Mesenteric fat pad (tissue), 1 donor: ENCODE data around the gene TCF7L1. TPM values are rescaled to one million over a fixed set of nuclear protein-coding genes. Genes with fewer than 3 reads are reported as not detected.
"Not testable (repeated sequence)": the region's sequence is repeated elsewhere in the genome, so short reads cannot be mapped to it uniquely, and the experiment has no call there.

Experiments used
- DNase-seq: peaks from one replicate; pipeline ENCODE4 v3.0.0-alpha.2; 2020; ENCODE audit warnings: low spot score
- total RNA-seq: library from RNA; stranded (reverse); fragmentation: NEBNext Ultra II Directional; extraction: Animal tissue kit (Norgen Biotek cat#: 25700); gene quantifications from one replicate; pipeline ENCODE4 v1.2.1, GENCODE V29; 2021
- donor health status: DM: yes; HTN: yes; CAD: no.

Gene TCF7L1
- total RNA-seq, 1 donor from 2014 or later = 27.8 TPM

DNA sequence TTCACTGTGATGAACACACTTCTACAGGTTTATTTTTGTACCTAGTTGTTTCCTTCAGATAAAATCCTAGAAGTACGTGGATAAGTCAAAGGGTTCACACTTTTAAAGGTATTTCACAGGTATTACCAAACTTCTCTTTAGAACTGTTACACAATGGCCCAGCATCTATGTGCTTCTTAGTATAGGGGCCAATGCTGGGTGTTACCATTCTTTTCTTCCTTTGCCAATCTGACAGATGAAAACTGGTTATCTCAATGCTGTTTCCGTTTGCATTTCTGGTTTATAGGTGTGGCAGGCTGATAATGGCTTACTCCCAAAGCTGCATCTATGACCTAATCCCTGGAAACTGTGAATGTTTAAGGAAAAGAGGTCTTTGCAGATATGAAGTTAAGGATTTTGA is 2.8 kb upstream of the TCF7L1 start:
- DNase-seq = no peak

GRCh38 chr2:85131116-85131515 is 2.1 kb upstream of the TCF7L1 start:
- no peak for DNase-seq

DNA sequence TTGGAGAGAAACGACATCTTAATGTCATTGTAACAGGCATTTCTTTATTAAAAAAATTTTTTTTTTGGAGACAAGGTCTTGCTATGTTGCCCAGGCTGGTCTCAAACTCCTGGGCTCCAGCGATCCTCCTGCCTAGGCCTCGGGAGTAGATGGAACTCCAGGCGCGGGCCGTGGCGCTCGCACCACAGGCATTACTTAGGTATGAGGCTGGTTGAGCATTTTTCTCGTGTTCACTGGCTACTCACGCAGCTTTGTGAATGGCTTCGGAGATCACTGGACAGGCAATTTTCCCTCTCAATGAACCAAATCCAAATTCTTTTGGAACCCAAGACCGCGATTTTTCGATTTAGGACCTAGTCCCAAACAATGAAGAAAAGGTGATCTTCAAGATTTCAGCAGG is 795 bp upstream of the TCF7L1 start:
- DNase-seq = no peak

- DNase-seq = no peak
These were observed 611 bp downstream of the TCF7L1 start for GRCh38 chr2:85133751-85134254.

- DNase-seq = no peak
These were observed 1.2 kb downstream of the TCF7L1 start for GRCh38 chr2:85134255-85134895.

DNA sequence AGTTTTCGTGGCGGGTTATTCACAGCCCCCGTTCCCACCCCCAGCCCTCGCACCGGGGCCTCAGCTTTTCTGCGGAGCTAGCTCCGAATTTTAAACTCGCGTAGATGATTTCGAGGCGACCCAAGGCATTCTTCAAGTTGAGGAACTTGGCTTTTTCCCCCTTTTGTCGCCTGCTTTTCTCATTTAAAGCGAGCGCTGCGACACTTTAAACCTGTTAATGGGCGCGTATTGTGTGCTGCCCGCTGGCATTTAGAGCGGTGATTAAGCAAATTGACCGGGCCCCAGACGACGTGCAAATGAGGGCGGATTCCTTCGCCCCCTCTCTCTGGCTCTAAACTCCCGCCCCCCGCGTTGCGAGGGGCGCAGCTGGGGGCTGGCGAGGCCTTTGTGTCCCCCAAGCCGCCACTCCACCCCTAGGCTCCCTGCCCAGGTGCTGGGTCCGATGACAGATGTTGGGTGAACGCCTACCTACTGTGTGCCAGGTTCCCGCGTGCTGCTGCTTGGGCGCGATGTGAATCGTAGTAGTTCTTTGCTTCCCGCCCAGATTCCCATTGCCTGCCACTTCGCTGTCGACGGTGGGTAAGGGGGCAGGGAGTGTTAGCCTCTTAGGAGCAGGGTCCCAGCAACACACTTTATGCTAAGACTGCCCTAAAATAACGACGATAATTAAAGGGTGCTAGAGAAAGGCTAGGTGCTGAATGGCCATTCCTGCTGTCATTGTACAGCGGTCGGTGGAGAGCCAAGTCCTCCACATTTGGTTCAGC is 1.9 kb downstream of the TCF7L1 start:
- DNase-seq = no peak

DNA sequence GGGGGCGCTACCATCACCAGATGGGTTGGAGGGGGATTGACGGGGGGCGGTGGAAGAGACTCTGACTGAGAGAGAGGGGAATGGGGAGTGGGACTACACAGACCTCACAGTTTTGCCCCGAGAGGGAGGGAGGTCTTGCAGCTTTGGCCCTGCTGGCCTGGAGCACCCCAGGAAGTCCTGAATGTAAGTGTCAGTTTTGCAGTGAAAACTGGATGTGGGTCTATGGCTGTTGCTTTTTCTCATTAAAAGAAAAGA is 2.4 kb downstream of the TCF7L1 start:
- DNase-seq = no peak

GRCh38 chr2:85137156-85137555 is 4.0 kb downstream of the TCF7L1 start:
- no peak for DNase-seq

DNA sequence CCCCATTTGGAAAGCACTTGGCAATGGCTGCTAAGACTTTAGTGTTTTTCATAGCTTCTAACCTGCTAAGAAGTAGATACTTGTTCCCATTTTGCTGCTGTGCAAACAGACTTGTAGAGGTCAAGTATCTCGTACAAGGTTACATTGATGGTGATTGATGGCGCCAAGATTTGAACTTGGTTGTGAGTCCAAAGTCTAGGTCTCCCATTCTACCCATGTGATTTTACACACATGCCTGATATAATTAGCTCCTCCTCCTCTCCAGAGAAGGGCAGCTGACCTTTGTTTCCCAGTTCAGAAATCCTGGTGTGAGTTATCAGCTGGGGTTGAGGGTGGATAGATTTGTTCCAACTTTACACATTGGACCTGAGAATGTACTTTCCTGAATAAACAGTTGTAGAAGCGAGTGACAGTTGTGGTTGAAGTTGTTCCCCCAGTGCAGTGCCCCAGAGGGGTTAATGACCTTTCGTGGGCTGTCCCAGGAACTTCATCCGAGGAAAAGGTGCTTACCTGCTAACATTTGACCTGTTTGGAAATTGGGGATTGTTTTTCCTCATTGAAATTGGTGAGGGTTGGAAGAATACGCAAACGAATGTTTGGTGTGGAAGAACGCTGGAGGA is 10.4 kb downstream of the TCF7L1 start:
- DNase-seq = no peak

DNA sequence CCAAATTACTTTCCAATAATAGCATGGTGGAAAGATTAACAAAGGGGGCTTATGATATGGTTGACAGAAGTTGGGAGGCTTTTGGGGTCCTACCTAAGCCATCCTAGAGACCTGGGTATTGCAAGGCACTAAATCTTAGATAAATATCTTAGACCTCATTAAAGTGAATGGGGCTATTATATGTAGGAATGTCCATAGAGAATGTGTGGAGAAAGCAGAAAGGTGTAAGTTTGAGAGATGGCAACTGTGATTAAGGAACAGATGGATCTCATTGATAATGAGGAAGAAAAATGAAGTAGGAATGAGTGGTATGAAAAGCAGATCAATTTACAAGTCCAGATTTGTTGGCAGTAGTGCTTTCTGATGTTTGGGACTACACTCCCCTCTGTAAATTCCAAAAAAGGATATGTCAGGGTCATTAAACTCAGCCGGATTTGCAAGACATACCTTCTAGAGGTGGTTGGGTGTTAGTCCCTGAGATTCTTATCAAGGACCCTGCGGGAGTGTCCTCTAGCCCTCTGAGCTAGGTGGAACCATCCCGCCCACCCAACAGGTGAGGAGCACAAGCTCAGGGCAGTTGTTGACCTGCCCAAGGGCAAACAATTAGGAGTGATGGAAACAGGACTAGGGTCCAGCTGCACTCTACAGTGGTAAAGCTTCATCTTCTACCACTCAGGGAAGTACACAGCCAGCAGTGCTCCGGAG is 12.1 kb downstream of the TCF7L1 start:
- no peak for DNase-seq

DNA sequence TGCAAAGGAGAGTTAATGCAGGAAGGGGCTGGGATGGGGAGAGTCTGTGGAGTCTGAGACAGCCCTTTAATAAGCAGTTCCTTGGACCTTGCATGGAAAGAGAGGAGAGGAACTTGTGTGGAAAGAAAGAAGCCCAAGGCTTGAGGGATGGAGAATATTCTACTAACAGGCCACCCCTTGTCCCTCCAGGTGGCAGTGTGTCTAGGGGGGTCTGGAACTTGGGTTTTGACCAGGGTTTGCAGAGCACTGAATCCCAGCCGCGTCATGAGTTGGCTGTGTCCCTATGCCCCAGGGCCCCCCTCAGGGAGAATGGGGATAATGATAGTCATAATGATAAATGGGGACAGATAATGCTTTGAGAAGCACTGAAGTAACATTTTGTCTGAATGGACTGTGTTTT is 15.0 kb downstream of the TCF7L1 start:
- no peak for DNase-seq

GRCh38 chr2:85151026-85151425 is 17.8 kb downstream of the TCF7L1 start:
- no peak for DNase-seq

GRCh38 chr2:85152895-85153294 is 19.7 kb downstream of the TCF7L1 start:
- DNase-seq = no peak

DNA sequence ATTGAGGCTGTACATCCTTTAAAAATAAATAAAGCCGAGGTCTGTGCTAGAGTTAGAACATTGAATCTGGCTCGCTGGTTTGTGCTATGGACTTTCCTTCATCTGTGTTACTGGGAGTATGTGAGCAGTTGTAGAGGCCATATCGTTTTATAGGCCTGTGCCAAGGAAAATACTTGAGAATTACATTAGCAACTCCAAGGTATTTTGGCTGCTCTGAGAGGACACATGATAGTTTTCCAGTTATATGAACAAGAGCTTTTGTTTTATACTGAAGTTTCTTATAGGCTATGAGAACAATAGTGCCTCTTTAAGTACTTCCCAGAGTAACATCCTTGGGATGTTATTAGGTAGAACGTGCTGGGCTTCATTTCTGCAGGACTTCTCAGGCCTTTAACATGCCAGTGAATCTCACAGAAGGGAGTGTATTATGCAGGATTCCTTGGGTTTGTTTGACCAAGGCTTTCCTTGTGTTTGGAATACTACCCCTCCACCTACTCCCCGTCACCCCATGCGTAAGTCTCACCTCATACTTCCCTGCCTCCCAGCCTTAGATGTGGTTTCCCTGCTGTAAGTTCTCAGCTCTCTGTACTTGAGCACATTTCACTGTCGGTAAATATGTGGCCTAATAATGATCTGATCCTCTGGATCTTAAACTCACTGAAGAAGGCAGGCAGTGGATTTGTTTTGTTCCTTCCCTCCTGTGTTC is 21.0 kb downstream of the TCF7L1 start:
- DNase-seq = no peak

DNA sequence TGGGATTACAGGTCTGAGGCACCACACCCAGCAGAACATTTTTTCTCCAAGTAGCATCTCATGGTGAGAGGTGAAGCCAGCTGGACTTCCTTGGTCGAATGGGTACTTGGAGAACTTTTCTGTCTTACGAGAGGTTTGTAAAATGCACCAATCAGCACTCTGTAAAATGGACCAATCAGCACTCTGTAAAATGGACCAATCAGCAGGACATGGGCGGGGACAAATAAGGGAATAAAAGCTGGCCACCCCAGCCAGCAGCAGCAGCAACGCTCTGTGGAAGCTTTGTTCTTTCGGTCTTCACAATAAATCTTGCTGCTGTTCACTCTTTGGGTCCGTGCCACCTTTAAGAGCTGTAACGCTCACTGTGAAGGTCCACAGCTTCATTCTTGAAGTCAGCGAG is 21.9 kb downstream of the TCF7L1 start:
- DNase-seq = not testable (repeated sequence)

DNA sequence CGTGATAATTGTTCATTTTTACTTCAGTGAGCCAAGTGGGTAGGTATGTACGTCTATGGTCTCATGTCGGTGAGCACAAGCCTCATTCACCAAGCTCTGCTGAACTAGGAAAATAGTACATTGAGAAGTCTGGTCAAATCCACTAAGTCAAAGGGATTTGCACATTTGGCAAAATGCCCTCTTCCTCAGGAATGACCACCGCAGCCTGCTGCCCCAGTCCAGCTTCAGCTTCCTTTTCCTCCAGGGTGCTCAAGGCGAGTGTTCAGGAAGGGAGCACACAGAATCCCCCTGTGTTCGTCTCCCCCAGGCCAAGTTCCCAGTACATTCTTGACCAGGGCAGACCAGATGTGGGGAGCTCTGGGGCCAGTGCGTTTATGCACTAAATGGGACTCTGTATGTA is 23.0 kb downstream of the TCF7L1 start:
- no peak for DNase-seq

DNA sequence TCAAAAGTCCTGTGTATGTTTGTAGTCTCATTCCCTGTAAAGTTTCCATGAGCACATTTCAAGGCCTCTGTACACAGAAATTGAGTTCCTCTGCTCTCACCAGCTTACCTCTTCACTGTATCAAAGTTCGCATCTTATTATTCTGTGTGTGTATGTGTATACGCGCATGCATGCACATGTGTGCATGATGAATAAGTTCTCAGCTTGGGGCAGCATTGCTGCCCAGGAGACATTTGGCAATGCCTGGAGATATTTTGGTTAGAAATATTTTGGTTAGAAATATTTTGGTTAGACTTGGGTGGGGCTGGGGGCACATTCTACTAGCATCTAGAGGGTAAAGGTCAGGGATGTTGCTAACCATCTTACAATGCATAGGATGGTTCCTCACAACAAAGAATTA is 23.4 kb downstream of the TCF7L1 start:
- DNase-seq = no peak

DNA sequence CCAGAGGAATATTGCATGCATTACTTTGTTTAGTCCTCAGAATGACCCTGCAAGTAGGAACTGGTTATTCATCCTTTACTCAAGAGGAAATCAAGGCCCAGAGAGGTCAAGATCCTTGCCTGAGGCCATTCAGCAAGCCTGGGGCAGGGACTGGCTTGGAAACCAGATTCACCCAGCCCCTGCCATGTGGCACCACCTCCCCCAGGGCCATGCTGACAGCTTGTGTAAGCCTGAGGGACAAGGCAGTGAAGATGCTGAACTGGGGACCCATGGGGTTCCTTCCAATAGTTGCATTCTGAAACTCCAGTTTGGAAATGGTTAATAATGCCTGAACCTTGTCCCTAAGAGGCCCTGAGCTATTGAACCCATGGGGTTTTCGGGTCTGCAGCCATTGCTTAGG is 24.2 kb downstream of the TCF7L1 start:
- DNase-seq = no peak

GRCh38 chr2:85158559-85159273 is 25.5 kb downstream of the TCF7L1 start:
- no peak for DNase-seq

DNA sequence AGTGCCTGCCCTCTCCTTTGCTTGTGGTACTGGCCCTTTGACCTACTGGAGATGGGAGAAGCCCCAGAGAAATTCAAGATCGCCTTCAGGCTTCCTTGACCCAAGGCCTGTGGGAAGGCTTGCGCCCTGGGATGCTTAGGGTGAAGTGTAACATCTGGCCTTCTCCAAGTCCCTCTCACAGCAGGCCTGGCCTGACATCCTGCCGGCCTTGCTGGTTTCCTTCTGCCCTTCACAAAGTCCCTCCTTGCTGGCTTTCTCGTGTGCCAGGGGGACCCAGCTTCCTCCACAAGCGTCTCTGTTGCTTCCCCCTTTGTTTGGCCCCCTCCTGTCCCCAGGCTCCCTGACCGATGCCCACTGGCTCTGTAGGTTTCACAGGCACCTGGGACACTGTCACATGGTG is 26.4 kb downstream of the TCF7L1 start:
- no peak for DNase-seq
